Effector memory CD8-positive, alpha-beta T cell (primary cell): Measurements from ENCODE around the gene GM2A.

Experiments
- ATAC-seq: fragments of 150-1000 bp; cut with Tn5 transposase; replicated peaks from 2 replicates; pipeline ENCODE4 v1.10.0; 2021; ENCODE audit warnings: mild to moderate bottlenecking, moderate library complexity
- DNase-seq, 3 experiments: peaks; one replicate each; pipeline ENCODE4 v3.0.0; 2021
- H3K27ac Mint-ChIP-seq, 2 donors: one replicate each; pipeline ENCODE4 v1.8.0; 2022; ENCODE audit warnings: mild to moderate bottlenecking in 2 of 2, mixed read lengths in 2 of 2, moderate library complexity in 2 of 2
- H3K27me3 Mint-ChIP-seq, 2 donors: one replicate each; pipeline ENCODE4 v1.8.0; 2022; ENCODE audit warnings: mixed read lengths in 2 of 2
- H3K36me3 Mint-ChIP-seq: one replicate; pipeline ENCODE4 v1.8.0; 2022; ENCODE audit warnings: mild to moderate bottlenecking, moderate library complexity, mixed read lengths; ENCODE audit not compliant: insufficient read depth
- H3K4me1 Mint-ChIP-seq, 2 donors: one replicate each; pipeline ENCODE4 v1.8.0; 2022; ENCODE audit warnings: low read depth in 2 of 2, mixed read lengths in 2 of 2
- H3K4me3 Mint-ChIP-seq, 2 donors: one replicate each; pipeline ENCODE4 v1.8.0; 2022; ENCODE audit warnings: mild to moderate bottlenecking in 2 of 2, mixed read lengths in 2 of 2, moderate library complexity in 2 of 2
- H3K9me3 Mint-ChIP-seq, 2 donors: one replicate each; pipeline ENCODE4 v1.8.0; 2022; ENCODE audit warnings: mixed read lengths in 2 of 2

GM2A gene

DNA sequence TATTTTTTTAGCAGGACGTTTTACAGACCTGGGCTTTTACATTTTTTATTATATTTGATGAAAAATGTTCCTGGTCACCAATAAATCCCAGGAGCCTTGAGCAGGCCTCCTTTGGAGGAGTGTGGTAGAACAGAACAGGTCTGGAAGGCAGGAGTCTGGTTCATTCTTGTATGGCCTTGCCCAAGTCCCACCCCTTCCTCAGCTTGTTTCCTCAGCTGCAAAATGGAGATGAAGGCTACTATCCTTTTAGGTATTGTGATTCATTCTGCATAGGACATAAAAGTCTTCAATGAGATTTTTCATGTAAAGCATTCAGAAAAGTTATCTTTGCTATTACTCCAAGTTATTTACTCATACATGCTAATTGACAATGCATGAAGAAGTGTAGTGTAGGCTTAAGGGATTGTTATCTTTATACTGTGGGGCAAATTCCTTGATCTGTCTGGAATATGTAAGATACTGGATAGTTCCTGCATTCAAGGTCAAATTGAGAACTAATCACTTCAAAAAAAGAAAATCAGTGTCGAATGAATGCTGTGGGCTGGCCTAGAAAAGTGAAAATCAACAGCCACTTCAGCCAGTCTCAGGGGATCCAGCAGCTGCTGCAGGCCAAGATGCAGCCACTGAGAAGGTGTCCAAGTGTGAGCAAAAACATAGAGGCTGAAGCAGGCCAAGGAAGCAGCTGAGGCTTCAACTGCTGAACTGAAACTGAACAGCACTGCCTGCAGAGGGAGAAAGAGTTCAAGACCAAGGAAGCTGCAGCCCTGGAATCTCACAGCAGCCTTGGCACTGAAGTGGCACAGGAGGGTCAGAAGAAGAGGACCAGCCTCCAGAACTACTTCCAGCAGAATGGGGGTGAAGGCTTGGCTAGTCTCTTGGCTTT is 66.1 kb downstream of the GM2A start:
- no peak for DNase-seq
- H3K36me3 Mint-ChIP-seq: no peaks in the 10 kb centered on the region
- H3K4me1 Mint-ChIP-seq: peaks cover 0 to 3% of the 10 kb centered on the region in 2 donors
- peaks cover 26 to 39% of the 10 kb centered on the region in 2 donors for H3K27me3 Mint-ChIP-seq
- no peak overlapping the region for H3K4me3 Mint-ChIP-seq
- no peak for ATAC-seq
- no peak overlapping the region for H3K27ac Mint-ChIP-seq
- no peaks in the 10 kb centered on the region for H3K9me3 Mint-ChIP-seq
